SK-N-SH (cell line): Measurements from ENCODE around the gene ASPSCR1. TPM values are rescaled to one million over a fixed set of nuclear protein-coding genes. Genes with fewer than 3 reads are reported as not detected.

Experiments
- CTCF ChIA-PET: fragments of 300-600, 350-600 bp; formaldehyde crosslinking; extraction: SDS; loops from one replicate; lab custom pipeline; 2021; lab: Yijun Ruan, JAX
- POLR2A ChIA-PET: fragments of 350-600 bp; sonication (Branson Sonifier 250); formaldehyde crosslinking; extraction: SDS; loops from one replicate; lab custom pipeline; 2020; ENCODE audit warnings: antibody characterized with exemption, inconsistent platforms; lab: Yijun Ruan, JAX
- DNase-seq: peaks from one replicate; pipeline ENCODE4 v3.0.0; 2012
- H2AFZ ChIP-seq: fragments of 200-600 bp; sonication (generic); 2 replicates; pipeline ENCODE4 v1.8.1; 2016; ENCODE audit warnings: antibody characterized with exemption, mild to moderate bottlenecking, low read depth
- H3F3A ChIP-seq: fragments of 200-600 bp; sonication (generic); replicated peaks from 2 replicates; pipeline ENCODE3; 2016; ENCODE audit warnings: antibody characterized with exemption, mild to moderate bottlenecking; ENCODE audit not compliant: insufficient read depth
- H3K27ac ChIP-seq, 2 experiments: fragments of 200-500 bp in 1 of 2; fragments of 200-600 bp in 1 of 2; sonication (Bioruptor generic) in 1 of 2; sonication (generic), shearing (Covaris generic) in 1 of 2; 2 replicates each; pipeline versions ENCODE4 v1.5.1 to v1.6.1; 2014 to 2016; ENCODE audit warnings: low read depth in 2 of 2, inconsistent platforms in 1 of 2, low read length in 1 of 2, mild to moderate bottlenecking in 1 of 2, mixed read lengths in 1 of 2
- H3K27me3 ChIP-seq: fragments of 200-600 bp; sonication (generic), shearing (Covaris generic); 2 replicates; pipeline ENCODE4 v1.6.1; 2016; ENCODE audit warnings: mixed run types; ENCODE audit not compliant: insufficient read depth
- H3K36me3 ChIP-seq, 2 experiments: fragments of 200-500 bp in 1 of 2; fragments of 200-600 bp in 1 of 2; sonication (Bioruptor generic) in 1 of 2; sonication (generic) in 1 of 2; replicated peaks in 1 of 2; 2 replicates each; pipeline versions ENCODE3 to v1.5.1; 2014 to 2016; ENCODE audit warnings: low read length in 1 of 2, mild to moderate bottlenecking in 1 of 2; ENCODE audit not compliant: insufficient read depth in 2 of 2, control insufficient read depth in 1 of 2
- H3K4me1 ChIP-seq, 2 experiments: fragments of 200-500 bp in 1 of 2; fragments of 200-600 bp in 1 of 2; sonication (Bioruptor generic) in 1 of 2; sonication (generic), shearing (Covaris generic) in 1 of 2; 2 replicates each; pipeline versions ENCODE4 v1.5.1 to v1.6.1; 2014 to 2016; ENCODE audit warnings: low read depth in 1 of 2, low read length in 1 of 2, mixed run types in 1 of 2; ENCODE audit not compliant: insufficient read depth in 2 of 2, control insufficient read depth in 1 of 2
- H3K4me2 ChIP-seq: fragments of 200-600 bp; sonication (generic), shearing (Covaris generic); 2 replicates; pipeline ENCODE4 v1.6.1; 2017; ENCODE audit warnings: mixed run types
- H3K4me3 ChIP-seq, 2 experiments: fragments of 200-500 bp in 1 of 2; fragments of 200-600 bp in 1 of 2; sonication (Bioruptor generic) in 1 of 2; sonication (generic), shearing (Covaris generic) in 1 of 2; 2 replicates each; pipeline versions ENCODE4 v1.5.1 to v1.8.1; 2014 to 2016; ENCODE audit warnings: low read depth in 2 of 2, inconsistent platforms in 1 of 2, low read length in 1 of 2, mild to moderate bottlenecking in 1 of 2, mixed read lengths in 1 of 2, moderate library complexity in 1 of 2
- H3K79me2 ChIP-seq: fragments of 200-600 bp; sonication (generic); 2 replicates; pipeline ENCODE4 v1.8.1; 2017; ENCODE audit warnings: mild to moderate bottlenecking; ENCODE audit not compliant: insufficient read depth
- H3K9ac ChIP-seq: fragments of 200-600 bp; sonication (generic); 2 replicates; pipeline ENCODE4 v1.6.1; 2017; ENCODE audit warnings: mixed run types
- H3K9me2 ChIP-seq: fragments of 200-600 bp; sonication (generic); 2 replicates; pipeline ENCODE4 v1.6.1; 2017; ENCODE audit warnings: mixed run types
- H3K9me3 ChIP-seq: fragments of 200-600 bp; sonication (generic); 2 replicates; pipeline ENCODE4 v1.6.1; 2017; ENCODE audit warnings: mixed run types, mild to moderate bottlenecking, moderate library complexity
- H4K20me1 ChIP-seq: fragments of 200-600 bp; sonication (generic); 2 replicates; pipeline ENCODE4 v1.6.1; 2017; ENCODE audit warnings: mild to moderate bottlenecking, mixed run types; ENCODE audit not compliant: insufficient read depth
- ELF1 ChIP-seq: IDR thresholded peaks from 2 replicates; pipeline ENCODE4 v1.4.0; 2012
- EZH2phosphoT487 ChIP-seq: fragments of 200-600 bp; sonication (generic); IDR thresholded peaks from 2 replicates; pipeline ENCODE4 v1.6.1; 2017; ENCODE audit warnings: low read depth, mixed run types, mild to moderate bottlenecking, antibody characterized with exemption, moderate library complexity, borderline replicate concordance
- FOSL2 ChIP-seq: IDR thresholded peaks from 2 replicates; pipeline ENCODE4 v1.4.0; 2012; ENCODE audit warnings: low read depth, mild to moderate bottlenecking, moderate library complexity, borderline replicate concordance
- FOXM1 ChIP-seq: IDR thresholded peaks from 2 replicates; pipeline ENCODE4 v1.4.0; 2012; ENCODE audit warnings: low read depth, mild to moderate bottlenecking
- GABPA ChIP-seq: IDR thresholded peaks from 2 replicates; pipeline ENCODE4 v1.4.0; 2012; ENCODE audit warnings: low read depth, mild to moderate bottlenecking
- JUND ChIP-seq: IDR thresholded peaks from 2 replicates; pipeline ENCODE4 v1.4.0; 2012
- MEF2A ChIP-seq: IDR thresholded peaks from 2 replicates; pipeline ENCODE4 v1.4.0; 2012; ENCODE audit warnings: low read depth, borderline replicate concordance
- NRF1 ChIP-seq: IDR thresholded peaks from 2 replicates; pipeline ENCODE4 v1.6.1; 2012; ENCODE audit warnings: low read depth, mild to moderate bottlenecking, low read length
- RAD21 ChIP-seq: IDR thresholded peaks from 2 replicates; pipeline ENCODE4 v1.6.1; 2012; ENCODE audit warnings: mild to moderate bottlenecking, low read length
- RCOR1 ChIP-seq: fragments of 150-350 bp; IDR thresholded peaks from 2 replicates; pipeline ENCODE4 v1.6.1; 2017; ENCODE audit warnings: antibody characterized with exemption, low read length
- RFX5 ChIP-seq: IDR thresholded peaks from 2 replicates; pipeline ENCODE4 v1.6.1; 2012; ENCODE audit warnings: mild to moderate bottlenecking, improper control_type of control experiment, low read length
- RXRA ChIP-seq: IDR thresholded peaks from 2 replicates; pipeline ENCODE4 v1.4.0; 2012; ENCODE audit warnings: low read depth, mild to moderate bottlenecking, borderline replicate concordance
- SIN3A ChIP-seq: IDR thresholded peaks from 2 replicates; pipeline ENCODE4 v1.6.1; 2012; ENCODE audit warnings: low read depth, mild to moderate bottlenecking, low read length, moderate library complexity, borderline replicate concordance
- SMC3 ChIP-seq: IDR thresholded peaks from 2 replicates; pipeline ENCODE4 v1.6.1; 2012; ENCODE audit warnings: low read depth, low read length, improper control_type of control experiment
- TAF1 ChIP-seq: IDR thresholded peaks from 2 replicates; pipeline ENCODE4 v1.6.1; 2012; ENCODE audit warnings: low read depth, mild to moderate bottlenecking, low read length, moderate library complexity, borderline replicate concordance
- TCF12 ChIP-seq: IDR thresholded peaks from 2 replicates; pipeline ENCODE4 v1.4.0; 2012
- WGBS: methylation state at CpG from one replicate; pipeline ENCODE4 v1.1.6; 2017; ENCODE audit warnings: low lambda C conversion rate; 5-methylcytosine and 5-hydroxymethylcytosine counted together
- polyA plus RNA-seq, 3 experiments: library from polyadenylated mRNA; depleted of rRNA; stranded (reverse); fragments of >200 nt; gene quantifications; 2 replicates each; pipeline ENCODE4 v1.2.3, GENCODE V29; 2012
- TF ChIP-seq, protein P1 (sequence below): IDR thresholded peaks from 2 replicates; pipeline ENCODE4 v1.4.0; 2012; ENCODE audit warnings: low read depth, borderline replicate concordance
- TF ChIP-seq, protein P2 (sequence below): IDR thresholded peaks from 2 replicates; pipeline ENCODE4 v1.4.0; 2012; ENCODE audit warnings: low read depth, borderline replicate concordance
- TF ChIP-seq, protein P3 (sequence below): fragments of 150-350 bp; IDR thresholded peaks from 2 replicates; pipeline ENCODE4 v1.6.1; 2017; ENCODE audit warnings: antibody characterized with exemption, low read length, low read depth, borderline replicate concordance
- TF ChIP-seq, protein P4 (sequence below): IDR thresholded peaks from 2 replicates; pipeline ENCODE4 v1.4.0; 2012; ENCODE audit warnings: low read depth

The ASPSCR1 gene
- polyA plus RNA-seq, 1 of the 3 experiments (the other 2 are of a cell fraction): 36.2 TPM

DNA sequence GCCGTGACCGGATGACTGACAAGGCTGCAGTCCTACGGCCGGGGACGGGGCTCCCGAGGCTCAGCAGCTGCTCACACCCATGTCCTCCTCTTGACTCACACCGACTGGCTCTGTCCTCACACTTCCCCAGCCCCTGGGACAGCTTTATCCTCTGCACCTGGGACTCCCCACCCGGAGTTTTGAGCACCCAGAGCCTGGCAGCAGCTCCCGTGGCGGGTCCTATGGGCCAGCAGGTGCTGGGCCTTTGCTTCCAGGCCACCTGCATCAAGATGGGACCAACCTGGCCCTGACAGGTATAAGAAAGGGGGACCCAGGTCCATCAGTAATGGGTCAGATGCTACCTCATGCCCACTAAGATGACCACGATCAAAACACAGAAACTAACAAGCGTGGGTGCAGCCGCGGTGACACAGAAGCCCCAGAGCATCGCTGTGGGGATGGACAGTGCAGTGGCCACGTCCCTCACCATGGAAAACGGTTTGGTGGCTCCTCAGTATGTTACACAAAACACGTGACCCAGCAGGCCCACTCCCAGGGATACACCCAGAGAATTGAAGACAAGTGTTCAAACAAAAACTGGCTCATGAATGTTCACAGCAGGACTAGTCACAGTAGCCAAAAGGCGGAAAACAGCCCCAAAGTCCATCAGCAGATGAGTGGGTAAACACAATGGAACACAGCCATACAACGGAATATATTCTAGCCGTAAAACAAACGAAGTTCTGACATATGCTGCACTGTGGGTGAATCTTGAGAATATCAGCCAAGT is 13.2 kb upstream of the ASPSCR1 start:
- Histone ChIP-seq H3K4me2 (no peak overlapping the region), H3K27ac (no peak overlapping the region), H3K36me3 (no peaks in the 10 kb centered on the region), H3K9ac (no peak overlapping the region), H3K79me2 (no peaks in the 10 kb centered on the region), H3F3A (peaks cover 13% of the 10 kb centered on the region), H3K4me1 (peaks cover 0 to 38% of the 10 kb centered on the region in 2 experiments; a peak in 1 of 4 replicates), H4K20me1 (no peaks in the 10 kb centered on the region), H2AFZ (no peak overlapping the region), H3K9me2 (no peaks in the 10 kb centered on the region), H3K27me3 (peaks cover 18% of the 10 kb centered on the region), H3K9me3 (no peaks in the 10 kb centered on the region), H3K4me3 (no peak overlapping the region)
- WGBS: 88% methylated on average over 22 of the region's 22 CpGs
- ChIA-PET CTCF (interaction anchor here (1.3 to 14.5 kb wide), 2 partner anchors 23 to 60 kb away, joined by 3 to 1216 read pairs; partner anchors contain the start of genes CENPX, DCXR, LRRC45 and RAC3), POLR2A (no interaction called here)
- DNase-seq: no peak
- TF ChIP-seq ELF1 (no peak), TCF12 (no peak), RAD21 (no peak), JUND (no peak), TAF1 (no peak), RFX5 (no peak), GABPA (no peak), SMC3 (no peak), RXRA (no peak), FOXM1 (no peak), SIN3A (no peak), RCOR1 (no peak), FOSL2 (no peak), EZH2phosphoT487 (no peak), MEF2A (no peak), NRF1 (no peak)
- TF ChIP-seq, protein P1, sequence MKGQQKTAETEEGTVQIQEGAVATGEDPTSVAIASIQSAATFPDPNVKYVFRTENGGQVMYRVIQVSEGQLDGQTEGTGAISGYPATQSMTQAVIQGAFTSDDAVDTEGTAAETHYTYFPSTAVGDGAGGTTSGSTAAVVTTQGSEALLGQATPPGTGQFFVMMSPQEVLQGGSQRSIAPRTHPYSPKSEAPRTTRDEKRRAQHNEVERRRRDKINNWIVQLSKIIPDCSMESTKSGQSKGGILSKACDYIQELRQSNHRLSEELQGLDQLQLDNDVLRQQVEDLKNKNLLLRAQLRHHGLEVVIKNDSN: no peak
- TF ChIP-seq, protein P2, sequence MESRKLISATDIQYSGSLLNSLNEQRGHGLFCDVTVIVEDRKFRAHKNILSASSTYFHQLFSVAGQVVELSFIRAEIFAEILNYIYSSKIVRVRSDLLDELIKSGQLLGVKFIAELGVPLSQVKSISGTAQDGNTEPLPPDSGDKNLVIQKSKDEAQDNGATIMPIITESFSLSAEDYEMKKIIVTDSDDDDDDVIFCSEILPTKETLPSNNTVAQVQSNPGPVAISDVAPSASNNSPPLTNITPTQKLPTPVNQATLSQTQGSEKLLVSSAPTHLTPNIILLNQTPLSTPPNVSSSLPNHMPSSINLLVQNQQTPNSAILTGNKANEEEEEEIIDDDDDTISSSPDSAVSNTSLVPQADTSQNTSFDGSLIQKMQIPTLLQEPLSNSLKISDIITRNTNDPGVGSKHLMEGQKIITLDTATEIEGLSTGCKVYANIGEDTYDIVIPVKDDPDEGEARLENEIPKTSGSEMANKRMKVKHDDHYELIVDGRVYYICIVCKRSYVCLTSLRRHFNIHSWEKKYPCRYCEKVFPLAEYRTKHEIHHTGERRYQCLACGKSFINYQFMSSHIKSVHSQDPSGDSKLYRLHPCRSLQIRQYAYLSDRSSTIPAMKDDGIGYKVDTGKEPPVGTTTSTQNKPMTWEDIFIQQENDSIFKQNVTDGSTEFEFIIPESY: no peak
- TF ChIP-seq, protein P3, sequence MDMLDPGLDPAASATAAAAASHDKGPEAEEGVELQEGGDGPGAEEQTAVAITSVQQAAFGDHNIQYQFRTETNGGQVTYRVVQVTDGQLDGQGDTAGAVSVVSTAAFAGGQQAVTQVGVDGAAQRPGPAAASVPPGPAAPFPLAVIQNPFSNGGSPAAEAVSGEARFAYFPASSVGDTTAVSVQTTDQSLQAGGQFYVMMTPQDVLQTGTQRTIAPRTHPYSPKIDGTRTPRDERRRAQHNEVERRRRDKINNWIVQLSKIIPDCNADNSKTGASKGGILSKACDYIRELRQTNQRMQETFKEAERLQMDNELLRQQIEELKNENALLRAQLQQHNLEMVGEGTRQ: no peak
- TF ChIP-seq, protein P4, sequence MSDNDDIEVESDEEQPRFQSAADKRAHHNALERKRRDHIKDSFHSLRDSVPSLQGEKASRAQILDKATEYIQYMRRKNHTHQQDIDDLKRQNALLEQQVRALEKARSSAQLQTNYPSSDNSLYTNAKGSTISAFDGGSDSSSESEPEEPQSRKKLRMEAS: no peak
